H9 (cell line): ENCODE data around the gene PLEKHA4. TPM values are rescaled to one million over a fixed set of nuclear protein-coding genes. Genes with fewer than 3 reads are reported as not detected.

Source experiments
- DNase-seq: peaks from one replicate; pipeline ENCODE4 v3.0.0-alpha.2; 2017
- H2AFZ ChIP-seq: one replicate; pipeline ENCODE4 v1.6.1; 2013; ENCODE audit warnings: mild to moderate bottlenecking, low read length, control low read depth, moderate library complexity
- H2AK5ac ChIP-seq: 2 replicates; pipeline ENCODE4 v1.6.1; 2013; ENCODE audit warnings: low read length, control low read depth, mixed read lengths; ENCODE audit not compliant: insufficient read length
- H2BK120ac ChIP-seq: one replicate; pipeline ENCODE4 v1.6.1; 2013; ENCODE audit warnings: low read depth, mild to moderate bottlenecking, low read length, control low read depth, inconsistent platforms; ENCODE audit not compliant: poor library complexity, severe bottlenecking
- H2BK12ac ChIP-seq: 2 replicates; pipeline ENCODE4 v1.6.1; 2013; ENCODE audit warnings: low read length, control low read depth, mixed read lengths, low read depth; ENCODE audit not compliant: insufficient read length
- H2BK15ac ChIP-seq: 2 replicates; pipeline ENCODE4 v1.6.1; 2013; ENCODE audit warnings: low read depth, low read length, control low read depth
- H2BK20ac ChIP-seq: one replicate; pipeline ENCODE4 v1.6.1; 2013; ENCODE audit warnings: low read depth, mild to moderate bottlenecking, low read length, control low read depth, inconsistent platforms; ENCODE audit not compliant: poor library complexity, severe bottlenecking
- H2BK5ac ChIP-seq: 2 replicates; pipeline ENCODE4 v1.6.1; 2013; ENCODE audit warnings: low read length, control low read depth, mixed read lengths; ENCODE audit not compliant: insufficient read length
- H3K14ac ChIP-seq: 2 replicates; pipeline ENCODE4 v1.6.1; 2013; ENCODE audit warnings: low read length, control low read depth; ENCODE audit not compliant: insufficient read depth
- H3K18ac ChIP-seq: 2 replicates; pipeline ENCODE4 v1.6.1; 2013; ENCODE audit warnings: low read depth, mild to moderate bottlenecking, mixed read lengths, low read length, control low read depth; ENCODE audit not compliant: insufficient read length
- H3K23ac ChIP-seq: 2 replicates; pipeline ENCODE4 v1.6.1; 2013; ENCODE audit warnings: low read length, control low read depth, mixed read lengths, low read depth; ENCODE audit not compliant: insufficient read length
- H3K23me2 ChIP-seq: 2 replicates; pipeline ENCODE4 v1.6.1; 2013; ENCODE audit warnings: low read depth, mild to moderate bottlenecking, mixed read lengths, low read length, control low read depth; ENCODE audit not compliant: insufficient read length, poor library complexity, severe bottlenecking
- H3K27ac ChIP-seq: 2 replicates; pipeline ENCODE4 v1.5.1; 2013; ENCODE audit warnings: low read length, control low read depth, mixed read lengths, low read depth; ENCODE audit not compliant: insufficient read length
- H3K27me3 ChIP-seq: 2 replicates; pipeline ENCODE4 v1.6.1; 2013; ENCODE audit warnings: low read length, control low read depth, inconsistent platforms; ENCODE audit not compliant: insufficient read depth
- H3K4ac ChIP-seq: 2 replicates; pipeline ENCODE4 v1.6.1; 2013; ENCODE audit warnings: low read depth, mild to moderate bottlenecking, control low read depth, inconsistent platforms, low read length, moderate library complexity
- H3K4me1 ChIP-seq: 2 replicates; pipeline ENCODE4 v1.6.1; 2013; ENCODE audit warnings: low read length, control low read depth, inconsistent platforms; ENCODE audit not compliant: insufficient read depth
- H3K4me2 ChIP-seq: 2 replicates; pipeline ENCODE4 v1.6.1; 2013; ENCODE audit warnings: low read length, control low read depth, mixed read lengths; ENCODE audit not compliant: insufficient read length, insufficient read depth
- H3K56ac ChIP-seq: 2 replicates; pipeline ENCODE4 v1.6.1; 2013; ENCODE audit warnings: low read depth, mild to moderate bottlenecking, mixed read lengths, low read length, control low read depth; ENCODE audit not compliant: insufficient read length
- H3K79me1 ChIP-seq: 2 replicates; pipeline ENCODE4 v1.6.1; 2013; ENCODE audit warnings: low read depth, mild to moderate bottlenecking, moderate library complexity, low read length, control low read depth, inconsistent platforms; ENCODE audit not compliant: insufficient read depth, poor library complexity, severe bottlenecking
- H3K79me2 ChIP-seq: 2 replicates; pipeline ENCODE4 v1.6.1; 2013; ENCODE audit warnings: low read length, control low read depth, inconsistent platforms; ENCODE audit not compliant: insufficient read depth
- H3K9ac ChIP-seq: 2 replicates; pipeline ENCODE4 v1.6.1; 2013; ENCODE audit warnings: low read length, control low read depth, mixed read lengths; ENCODE audit not compliant: insufficient read length; ENCODE audit errors: extremely low read depth
- H3K9me3 ChIP-seq: one replicate; pipeline ENCODE4 v1.6.1; 2013; ENCODE audit warnings: low read depth, low read length, inconsistent platforms; ENCODE audit not compliant: control insufficient read depth
- H3T11ph ChIP-seq: one replicate; pipeline ENCODE4 v1.6.1; 2013; ENCODE audit warnings: mild to moderate bottlenecking, low read length, control low read depth, inconsistent platforms
- H4K20me1 ChIP-seq: one replicate; pipeline ENCODE4 v1.6.1; 2013; ENCODE audit not compliant: control insufficient read depth, insufficient read length, insufficient read depth
- H4K5ac ChIP-seq: 2 replicates; pipeline ENCODE4 v1.6.1; 2013; ENCODE audit warnings: low read depth, mild to moderate bottlenecking, mixed read lengths, low read length, control low read depth; ENCODE audit not compliant: insufficient read length
- H4K8ac ChIP-seq: replicated peaks from 2 replicates; pipeline ENCODE4 v1.6.1; 2013; ENCODE audit warnings: low read length, control low read depth, mixed read lengths, low read depth; ENCODE audit not compliant: insufficient read length
- H4K91ac ChIP-seq: 2 replicates; pipeline ENCODE4 v1.6.1; 2013; ENCODE audit warnings: low read depth, mild to moderate bottlenecking, moderate library complexity, mixed read lengths, low read length, control low read depth; ENCODE audit not compliant: insufficient read length
- H3K27ac Mint-ChIP-seq, 3 experiments: 2 replicates in 2 of 3; 3 replicates in 1 of 3; pipeline ENCODE4 v1.8.0; 2020 to 2021; ENCODE audit warnings: mixed read lengths in 3 of 3, mild to moderate bottlenecking in 1 of 3, moderate library complexity in 1 of 3
- H3K27me3 Mint-ChIP-seq: 2 replicates; pipeline ENCODE4 v1.8.0; 2021; ENCODE audit warnings: low read depth, mild to moderate bottlenecking, moderate library complexity, mixed read lengths
- H3K36me3 Mint-ChIP-seq, 3 experiments: 2 replicates in 2 of 3; 3 replicates in 1 of 3; pipeline ENCODE4 v1.8.0; 2020 to 2021; ENCODE audit warnings: low read depth in 3 of 3, mixed read lengths in 3 of 3; ENCODE audit not compliant: insufficient read depth in 1 of 3
- H3K4me1 Mint-ChIP-seq, 2 experiments: 2 replicates each; pipeline ENCODE4 v1.8.0; 2020; ENCODE audit warnings: mixed read lengths in 2 of 2
- H3K4me3 Mint-ChIP-seq, 2 experiments: 2 replicates in 1 of 2; 3 replicates in 1 of 2; pipeline ENCODE4 v1.8.0; 2020 to 2021; ENCODE audit warnings: mild to moderate bottlenecking in 2 of 2, mixed read lengths in 2 of 2, moderate library complexity in 1 of 2
- H3K9me3 Mint-ChIP-seq, 2 experiments: 2 replicates in 1 of 2; 3 replicates in 1 of 2; pipeline ENCODE4 v1.8.0; 2020; ENCODE audit warnings: mild to moderate bottlenecking in 2 of 2, mixed read lengths in 2 of 2, moderate library complexity in 1 of 2
- CTCF ChIP-seq: fragments of 200-600 bp; sonication (generic); conservative IDR thresholded peaks from 3 replicates; pipeline ENCODE4 v1.8.0; 2021; ENCODE audit warnings: antibody characterized with exemption, mild to moderate bottlenecking
- WGBS: extraction: QIAGEN DNeasy Blood & Tissue Kit; methylation state at CpG from one replicate; pipeline ENCODE4 v1.1.7; 2013; ENCODE audit warnings: missing lambda C conversion rate, low lambda C conversion rate, mixed read lengths; ENCODE audit not compliant: insufficient read length; ENCODE audit errors: extremely low coverage; 5-methylcytosine and 5-hydroxymethylcytosine counted together
- total RNA-seq: library from RNA; stranded (reverse); gene quantifications from 2 replicates; pipeline ENCODE4 v1.2.1, GENCODE V29; 2021

PLEKHA4 gene
- total RNA-seq, 1 experiment from 2014 or later = 15.3 TPM

- Histone ChIP-seq H3K14ac (no peak overlapping the region; the same call in 1 of the 2 replicates), H3K4ac (no peak overlapping the region), H2BK120ac (no peak overlapping the region), H4K8ac (no peak overlapping the region), H3K27me3 (no peaks in the 10 kb centered on the region), H3K23me2 (no peaks in the 10 kb centered on the region), H2BK12ac (no peak overlapping the region), H4K20me1 (no peaks in the 10 kb centered on the region), H3K79me2 (no peaks in the 10 kb centered on the region), H3K4me2 (no peak overlapping the region), H4K5ac (no peak overlapping the region), H4K91ac (no peak overlapping the region), H3K27ac (no peak overlapping the region), H3K9me3 (no peaks in the 10 kb centered on the region), H3K79me1 (no peaks in the 10 kb centered on the region), H3K56ac (no peak overlapping the region), H3K23ac (no peak overlapping the region), H3K18ac (peak overlapping the region; percentile 57), H2AK5ac (no peak overlapping the region), H3T11ph (no peak overlapping the region), H2BK5ac (no peak overlapping the region), H3K4me1 (no peaks in the 10 kb centered on the region; the same call in 1 of the 2 replicates), H2AFZ (no peak overlapping the region), H2BK15ac (no peak overlapping the region), H2BK20ac (no peak overlapping the region), H3K9ac (no peak overlapping the region)
- DNase-seq = peak; percentile 65
- H3K4me3 Mint-ChIP-seq = no peak overlapping the region; a peak in 1 of 5 replicates
- peaks cover 2% of the 10 kb centered on the region; the same call in 1 of the 2 replicates for H3K27me3 Mint-ChIP-seq
- no peak for TF ChIP-seq CTCF
- no peaks in the 10 kb centered on the region for H3K9me3 Mint-ChIP-seq
- H3K27ac Mint-ChIP-seq = no peak overlapping the region; a peak in 1 of 7 replicates
- H3K4me1 Mint-ChIP-seq = peaks cover 15 to 17% of the 10 kb centered on the region in 2 experiments
- H3K36me3 Mint-ChIP-seq = 0 out of 7 replicates have a peak, but pooled peaks cover 0 to 6% (median 0%) of the 10 kb centered on the region in 3 experiments
- no CpG with 5 or more reads among the region's 21 CpGs for WGBS
Observed at GRCh38 chr19:48887861-48888612, 19.6 kb upstream of the PLEKHA4 start.
